Dendritic cell treated with granulocyte-macrophage colony-stimulating factor and Interleukin-4, amounts not matched to agents 40 ng/mL and 50 ng/mL, for 4 days (primary cell): ENCODE results near the gene OTUB2.

Source experiments
- H3K27ac Mint-ChIP-seq: one replicate; pipeline ENCODE4 v1.8.0; 2022; ENCODE audit warnings: mild to moderate bottlenecking, mixed read lengths
- H3K27me3 Mint-ChIP-seq: one replicate; pipeline ENCODE4 v1.8.0; 2022; ENCODE audit warnings: mild to moderate bottlenecking, mixed read lengths
- H3K36me3 Mint-ChIP-seq: one replicate; pipeline ENCODE4 v1.8.0; 2022; ENCODE audit warnings: low read depth, mixed read lengths
- H3K4me1 Mint-ChIP-seq: one replicate; pipeline ENCODE4 v1.8.0; 2022; ENCODE audit warnings: low read depth, mixed read lengths
- H3K4me3 Mint-ChIP-seq: one replicate; pipeline ENCODE4 v1.8.0; 2022; ENCODE audit warnings: mild to moderate bottlenecking, moderate library complexity, mixed read lengths
- H3K9me3 Mint-ChIP-seq: one replicate; pipeline ENCODE4 v1.8.0; 2022; ENCODE audit warnings: mixed read lengths
- intact Hi-C: fragments of 100-400 bp; cut with micrococcal nuclease; formaldehyde crosslinking; loops from one replicate; pipeline ENCODE4 v1.15.0; 2022

OTUB2 gene

GRCh38 chr14:94080621-94081385 lies 54.7 kb downstream of the OTUB2 start, which contains the start of the genes DDX24 and IFI27L1:
Gene DDX24 (minus strand): TSS chr14:94081202. CDS start chr14:94079742, 1,460 bp downstream.
Gene IFI27L1 (plus strand): TSS chr14:94081310. CDS start chr14:94096938, 15,628 bp downstream.
- H3K9me3 Mint-ChIP-seq: peaks cover under 1% of the 10 kb centered on the region
- intact Hi-C loops: loop anchor here (1.0 to 5.0 kb wide), 3 partner anchors 48 to 56 kb away; partner anchors contain the start of genes IFI27L2 and OTUB2
- peak within 1 kb of the TSS; percentile 94 for H3K4me3 Mint-ChIP-seq
- peaks cover 35% of the 10 kb centered on the region for H3K4me1 Mint-ChIP-seq
- peak within 1 kb of the TSS; percentile 96 for H3K27ac Mint-ChIP-seq
- H3K27me3 Mint-ChIP-seq: no peaks in the 10 kb centered on the region
- H3K36me3 Mint-ChIP-seq: peaks cover 48% of the 10 kb centered on the region

DNA sequence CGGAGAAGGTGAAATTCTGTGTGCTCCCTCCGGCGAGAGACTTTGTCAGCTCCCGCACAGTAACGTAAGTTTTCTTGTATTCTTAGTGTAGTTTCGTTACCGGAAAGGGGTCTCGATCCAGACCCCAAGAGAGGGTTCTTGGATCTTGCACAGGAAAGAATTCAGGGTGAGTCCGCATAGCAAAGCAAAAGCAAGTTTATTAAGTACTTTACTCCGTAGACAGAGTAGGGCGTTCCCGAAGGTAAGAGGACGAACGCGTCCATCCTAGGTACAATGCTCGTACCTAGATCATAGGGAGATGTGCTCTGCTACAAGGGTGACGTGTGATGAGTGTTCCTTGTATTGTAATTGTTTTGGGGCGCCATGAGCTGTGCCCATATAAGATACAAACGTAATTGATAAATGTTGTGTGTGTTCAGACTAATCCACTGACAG lies 55.3 kb downstream of the OTUB2 start:
- intact Hi-C loops: loop anchor here (1.0 to 5.0 kb wide), 3 partner anchors 48 to 55 kb away; partner anchors contain the start of genes IFI27L2 and OTUB2
- Mint-ChIP-seq H3K9me3 (no peaks in the 10 kb centered on the region), H3K4me3 (peak overlapping the region; percentile 94), H3K36me3 (peaks cover 43% of the 10 kb centered on the region), H3K4me1 (peaks cover 35% of the 10 kb centered on the region), H3K27ac (peak overlapping the region; percentile 96), H3K27me3 (no peaks in the 10 kb centered on the region)

GRCh38 chr14:94087891-94088290 lies 61.8 kb downstream of the OTUB2 start:
- no peaks in the 10 kb centered on the region for H3K9me3 Mint-ChIP-seq
- H3K4me3 Mint-ChIP-seq: no peak overlapping the region
- H3K27me3 Mint-ChIP-seq: no peaks in the 10 kb centered on the region
- H3K4me1 Mint-ChIP-seq: no peaks in the 10 kb centered on the region
- intact Hi-C loops: no loop called here
- H3K27ac Mint-ChIP-seq: no peak overlapping the region
- no peaks in the 10 kb centered on the region for H3K36me3 Mint-ChIP-seq

DNA sequence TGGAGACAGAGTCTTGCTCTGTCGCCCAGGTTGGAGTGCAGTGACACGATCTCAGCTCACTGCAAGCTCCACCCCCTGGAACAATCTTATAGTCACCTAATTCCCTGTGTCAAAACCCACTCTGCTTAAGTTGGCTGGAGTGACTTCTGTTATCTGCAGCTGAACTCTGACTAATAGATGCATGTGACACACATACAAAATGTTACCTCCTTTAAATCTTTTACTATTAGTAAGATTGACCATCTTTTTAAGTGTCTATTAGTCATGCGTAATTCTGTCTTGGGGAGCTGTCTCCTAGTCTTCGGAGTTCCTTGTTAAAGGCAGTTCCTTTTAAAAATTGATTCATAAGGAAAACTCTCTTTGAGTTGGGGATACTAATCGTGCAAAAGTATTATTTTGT lies 62.4 kb downstream of the OTUB2 start:
- Mint-ChIP-seq H3K36me3 (no peaks in the 10 kb centered on the region), H3K9me3 (no peaks in the 10 kb centered on the region), H3K27ac (no peak overlapping the region), H3K27me3 (no peaks in the 10 kb centered on the region), H3K4me1 (no peaks in the 10 kb centered on the region), H3K4me3 (no peak overlapping the region)
- intact Hi-C loops: no loop called here

DNA sequence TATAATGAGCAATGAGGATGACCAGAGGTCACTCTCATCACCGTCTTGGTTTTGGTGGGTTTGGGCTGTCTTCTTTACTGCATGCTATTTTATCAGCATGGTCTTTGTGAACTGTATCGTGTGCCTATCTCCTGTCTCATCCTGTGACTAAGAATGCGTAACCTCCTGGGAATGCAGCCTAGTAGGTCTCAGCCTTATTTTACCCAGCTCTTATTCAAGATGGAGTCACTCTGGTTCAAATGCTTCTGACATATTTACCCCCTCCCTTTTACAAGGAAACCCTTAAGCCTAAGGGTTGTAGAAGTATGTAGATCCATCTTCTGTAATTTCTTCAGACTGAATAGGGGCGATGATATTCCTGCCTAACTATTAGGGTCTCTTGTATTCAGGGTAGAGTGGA lies 63.3 kb downstream of the OTUB2 start:
- no peaks in the 10 kb centered on the region for H3K4me1 Mint-ChIP-seq
- intact Hi-C loops: no loop called here
- H3K27ac Mint-ChIP-seq: no peak overlapping the region
- H3K36me3 Mint-ChIP-seq: no peaks in the 10 kb centered on the region
- H3K9me3 Mint-ChIP-seq: no peaks in the 10 kb centered on the region
- H3K27me3 Mint-ChIP-seq: no peaks in the 10 kb centered on the region
- no peak overlapping the region for H3K4me3 Mint-ChIP-seq

- Mint-ChIP-seq H3K4me3 (no peak overlapping the region), H3K9me3 (no peaks in the 10 kb centered on the region)
Observed at GRCh38 chr14:94093418-94093817, 67.3 kb downstream of the OTUB2 start.

DNA sequence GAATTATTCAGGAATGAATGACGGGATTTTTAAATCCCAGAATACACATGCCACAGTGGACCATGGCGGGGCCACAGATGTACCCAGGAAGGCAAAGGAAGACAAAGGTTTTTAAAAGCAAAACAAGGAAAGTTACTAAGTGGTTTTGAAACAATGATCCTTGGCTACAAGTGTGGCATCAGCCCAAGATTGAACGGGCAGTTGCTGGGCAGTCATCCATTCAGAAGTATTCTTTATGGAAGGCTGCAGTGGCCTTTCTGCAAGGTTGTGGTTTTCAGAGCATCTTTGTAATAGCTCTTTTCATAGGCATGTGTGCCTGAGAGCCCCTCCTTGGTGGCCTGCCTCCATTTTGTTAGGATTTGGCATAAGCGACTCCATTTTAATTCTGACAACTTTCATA lies 71.0 kb downstream of the OTUB2 start:
- Mint-ChIP-seq H3K36me3 (no peaks in the 10 kb centered on the region), H3K9me3 (no peaks in the 10 kb centered on the region), H3K4me1 (peaks cover 9% of the 10 kb centered on the region), H3K27me3 (no peaks in the 10 kb centered on the region), H3K27ac (no peak overlapping the region), H3K4me3 (no peak overlapping the region)
- intact Hi-C loops: no loop called here

More at GRCh38 chr14:94093418-94093817, 67.3 kb downstream of the OTUB2 start:
- no peaks in the 10 kb centered on the region for H3K36me3 Mint-ChIP-seq
- no peak overlapping the region for H3K27ac Mint-ChIP-seq
- intact Hi-C loops: no loop called here
- peaks cover 3% of the 10 kb centered on the region for H3K4me1 Mint-ChIP-seq
- no peaks in the 10 kb centered on the region for H3K27me3 Mint-ChIP-seq
